K562 (cell line): Measurements from ENCODE around the gene COG6. TPM values are rescaled to one million over a fixed set of nuclear protein-coding genes. Genes with fewer than 3 reads are reported as not detected.

Experiments used
- EP300 ChIP-seq: IDR thresholded peaks from 2 replicates; pipeline ENCODE4 v1.6.1; 2012; ENCODE audit warnings: low read length, improper control_type of control experiment
- PHTF2 ChIP-seq: fragments of 250-450 bp; sonication (Bioruptor Pico); IDR thresholded peaks from 2 replicates; pipeline ENCODE4 v1.5.0; 2021; ENCODE audit warnings: mild to moderate bottlenecking
- TAF15 ChIP-seq: fragments of 200-400 bp; formaldehyde crosslinking; IDR thresholded peaks from 2 replicates; pipeline ENCODE4 v1.6.1; 2017; ENCODE audit warnings: mild to moderate bottlenecking, low read depth, low read length, moderate library complexity
- ZNF217 ChIP-seq: sonication (generic); formaldehyde crosslinking; IDR thresholded peaks from 2 replicates; pipeline ENCODE4 v1.8.0; 2022; ENCODE audit warnings: mild to moderate bottlenecking, missing genetic modification reagents
- polyA plus RNA-seq, 8 experiments: library from polyadenylated mRNA; depleted of rRNA in 4 of 8; stranded (reverse) in 5 of 8; unstranded in 3 of 8; fragments of >200 nt; fragmentation: Nextera tagmentation in 2 of 8; fragmentation: Illumina TruSeq in 1 of 8; extraction: Ambion mirVana in 2 of 8; extraction: Trizol in 1 of 8; gene quantifications; 2 replicates each; pipeline versions ENCODE4 v1.2.1 to v1.2.3, GENCODE V29; 2011 to 2014; ENCODE audit warnings: inconsistent platforms in 1 of 8, missing spikeins in 1 of 8
- total RNA-seq, 7 experiments: library from RNA; depleted of rRNA in 6 of 7; stranded (reverse); fragments of >200 nt in 6 of 7; fragmentation: Illumina TruSeq in 2 of 7; extraction: Trizol in 2 of 7; gene quantifications; 2 replicates each; pipeline versions ENCODE4 v1.2.1 to v1.2.3, GENCODE V29; 2011 to 2021; ENCODE audit warnings: low replicate concordance in 1 of 7
- TF ChIP-seq, protein P1 (sequence below): fragments of 200-600 bp; sonication (generic); IDR thresholded peaks from one replicate; pipeline ENCODE4 v1.6.1; 2012; ENCODE audit warnings: mild to moderate bottlenecking, low read depth, low read length, inconsistent platforms
- TF ChIP-seq, protein P2 (sequence below), 3 experiments: fragments of 200-800 bp in 1 of 3; fragments of 250-450 bp in 1 of 3; fragments of 450-650 bp in 1 of 3; sonication (Bioruptor Pico) in 1 of 3; sonication (Bioruptor generic) in 1 of 3; formaldehyde crosslinking in 1 of 3; IDR thresholded peaks; 2 replicates each; pipeline versions ENCODE4 v1.6.1 to v1.8.0; 2016 to 2022; ENCODE audit warnings: mild to moderate bottlenecking in 2 of 3, missing genetic modification characterization in 2 of 3, missing compliant biosample characterization in 1 of 3, moderate library complexity in 1 of 3
- TF ChIP-seq, protein P3 (sequence below): fragments of 450-650 bp; IDR thresholded peaks from 2 replicates; pipeline ENCODE4 v1.6.1; 2014; ENCODE audit warnings: low read depth, mild to moderate bottlenecking, moderate library complexity, borderline replicate concordance
- TF ChIP-seq, protein P4 (sequence below): fragments of 250-450 bp; sonication (Bioruptor Pico); IDR thresholded peaks from 2 replicates; pipeline ENCODE4 v1.8.0; 2021; ENCODE audit warnings: borderline replicate concordance, mild to moderate bottlenecking, moderate library complexity; ENCODE audit not compliant: poor library complexity, severe bottlenecking

The COG6 gene
- total and polyA plus RNA-seq, 9 of the 15 experiments (the other 6 are each of a cell fraction or from before 2014, with no cell fraction given), result 2.6 to 20.9 (median 9.6) TPM

DNA sequence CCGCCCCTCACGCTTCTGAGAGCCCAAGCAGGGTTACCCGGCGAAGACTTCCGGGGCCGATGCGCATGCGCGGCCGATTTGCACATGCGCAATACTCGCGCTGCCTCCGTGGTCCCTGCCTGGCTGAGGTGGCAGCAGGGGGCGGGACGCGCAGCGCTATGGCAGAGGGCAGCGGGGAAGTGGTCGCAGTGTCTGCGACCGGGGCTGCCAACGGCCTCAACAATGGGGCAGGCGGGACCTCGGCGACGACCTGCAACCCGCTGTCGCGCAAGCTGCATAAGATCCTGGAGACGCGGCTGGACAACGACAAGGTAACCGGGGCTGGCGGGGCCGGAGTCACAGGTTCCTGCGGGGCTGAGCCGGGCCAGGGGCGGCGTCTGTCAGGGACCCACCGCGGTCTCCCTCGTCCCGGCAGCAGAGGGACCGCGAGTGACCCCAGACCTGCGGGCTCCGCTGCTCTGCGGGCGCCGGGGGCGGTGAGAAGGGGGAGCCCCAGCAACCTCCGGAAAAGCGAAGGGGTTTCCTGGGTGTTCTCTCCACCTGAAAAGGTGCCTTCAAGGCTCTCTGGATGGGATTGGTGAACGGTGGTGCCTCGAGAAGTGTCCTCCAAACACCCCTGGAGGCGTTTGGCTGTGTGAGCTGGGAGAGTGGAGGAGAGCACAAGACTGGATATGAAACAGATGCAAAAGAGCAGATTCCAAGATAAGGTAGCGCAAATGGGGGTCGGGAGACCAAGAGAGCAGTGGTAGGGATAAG lies at the start of gene COG6 (continued):
- TF ChIP-seq, protein P1, sequence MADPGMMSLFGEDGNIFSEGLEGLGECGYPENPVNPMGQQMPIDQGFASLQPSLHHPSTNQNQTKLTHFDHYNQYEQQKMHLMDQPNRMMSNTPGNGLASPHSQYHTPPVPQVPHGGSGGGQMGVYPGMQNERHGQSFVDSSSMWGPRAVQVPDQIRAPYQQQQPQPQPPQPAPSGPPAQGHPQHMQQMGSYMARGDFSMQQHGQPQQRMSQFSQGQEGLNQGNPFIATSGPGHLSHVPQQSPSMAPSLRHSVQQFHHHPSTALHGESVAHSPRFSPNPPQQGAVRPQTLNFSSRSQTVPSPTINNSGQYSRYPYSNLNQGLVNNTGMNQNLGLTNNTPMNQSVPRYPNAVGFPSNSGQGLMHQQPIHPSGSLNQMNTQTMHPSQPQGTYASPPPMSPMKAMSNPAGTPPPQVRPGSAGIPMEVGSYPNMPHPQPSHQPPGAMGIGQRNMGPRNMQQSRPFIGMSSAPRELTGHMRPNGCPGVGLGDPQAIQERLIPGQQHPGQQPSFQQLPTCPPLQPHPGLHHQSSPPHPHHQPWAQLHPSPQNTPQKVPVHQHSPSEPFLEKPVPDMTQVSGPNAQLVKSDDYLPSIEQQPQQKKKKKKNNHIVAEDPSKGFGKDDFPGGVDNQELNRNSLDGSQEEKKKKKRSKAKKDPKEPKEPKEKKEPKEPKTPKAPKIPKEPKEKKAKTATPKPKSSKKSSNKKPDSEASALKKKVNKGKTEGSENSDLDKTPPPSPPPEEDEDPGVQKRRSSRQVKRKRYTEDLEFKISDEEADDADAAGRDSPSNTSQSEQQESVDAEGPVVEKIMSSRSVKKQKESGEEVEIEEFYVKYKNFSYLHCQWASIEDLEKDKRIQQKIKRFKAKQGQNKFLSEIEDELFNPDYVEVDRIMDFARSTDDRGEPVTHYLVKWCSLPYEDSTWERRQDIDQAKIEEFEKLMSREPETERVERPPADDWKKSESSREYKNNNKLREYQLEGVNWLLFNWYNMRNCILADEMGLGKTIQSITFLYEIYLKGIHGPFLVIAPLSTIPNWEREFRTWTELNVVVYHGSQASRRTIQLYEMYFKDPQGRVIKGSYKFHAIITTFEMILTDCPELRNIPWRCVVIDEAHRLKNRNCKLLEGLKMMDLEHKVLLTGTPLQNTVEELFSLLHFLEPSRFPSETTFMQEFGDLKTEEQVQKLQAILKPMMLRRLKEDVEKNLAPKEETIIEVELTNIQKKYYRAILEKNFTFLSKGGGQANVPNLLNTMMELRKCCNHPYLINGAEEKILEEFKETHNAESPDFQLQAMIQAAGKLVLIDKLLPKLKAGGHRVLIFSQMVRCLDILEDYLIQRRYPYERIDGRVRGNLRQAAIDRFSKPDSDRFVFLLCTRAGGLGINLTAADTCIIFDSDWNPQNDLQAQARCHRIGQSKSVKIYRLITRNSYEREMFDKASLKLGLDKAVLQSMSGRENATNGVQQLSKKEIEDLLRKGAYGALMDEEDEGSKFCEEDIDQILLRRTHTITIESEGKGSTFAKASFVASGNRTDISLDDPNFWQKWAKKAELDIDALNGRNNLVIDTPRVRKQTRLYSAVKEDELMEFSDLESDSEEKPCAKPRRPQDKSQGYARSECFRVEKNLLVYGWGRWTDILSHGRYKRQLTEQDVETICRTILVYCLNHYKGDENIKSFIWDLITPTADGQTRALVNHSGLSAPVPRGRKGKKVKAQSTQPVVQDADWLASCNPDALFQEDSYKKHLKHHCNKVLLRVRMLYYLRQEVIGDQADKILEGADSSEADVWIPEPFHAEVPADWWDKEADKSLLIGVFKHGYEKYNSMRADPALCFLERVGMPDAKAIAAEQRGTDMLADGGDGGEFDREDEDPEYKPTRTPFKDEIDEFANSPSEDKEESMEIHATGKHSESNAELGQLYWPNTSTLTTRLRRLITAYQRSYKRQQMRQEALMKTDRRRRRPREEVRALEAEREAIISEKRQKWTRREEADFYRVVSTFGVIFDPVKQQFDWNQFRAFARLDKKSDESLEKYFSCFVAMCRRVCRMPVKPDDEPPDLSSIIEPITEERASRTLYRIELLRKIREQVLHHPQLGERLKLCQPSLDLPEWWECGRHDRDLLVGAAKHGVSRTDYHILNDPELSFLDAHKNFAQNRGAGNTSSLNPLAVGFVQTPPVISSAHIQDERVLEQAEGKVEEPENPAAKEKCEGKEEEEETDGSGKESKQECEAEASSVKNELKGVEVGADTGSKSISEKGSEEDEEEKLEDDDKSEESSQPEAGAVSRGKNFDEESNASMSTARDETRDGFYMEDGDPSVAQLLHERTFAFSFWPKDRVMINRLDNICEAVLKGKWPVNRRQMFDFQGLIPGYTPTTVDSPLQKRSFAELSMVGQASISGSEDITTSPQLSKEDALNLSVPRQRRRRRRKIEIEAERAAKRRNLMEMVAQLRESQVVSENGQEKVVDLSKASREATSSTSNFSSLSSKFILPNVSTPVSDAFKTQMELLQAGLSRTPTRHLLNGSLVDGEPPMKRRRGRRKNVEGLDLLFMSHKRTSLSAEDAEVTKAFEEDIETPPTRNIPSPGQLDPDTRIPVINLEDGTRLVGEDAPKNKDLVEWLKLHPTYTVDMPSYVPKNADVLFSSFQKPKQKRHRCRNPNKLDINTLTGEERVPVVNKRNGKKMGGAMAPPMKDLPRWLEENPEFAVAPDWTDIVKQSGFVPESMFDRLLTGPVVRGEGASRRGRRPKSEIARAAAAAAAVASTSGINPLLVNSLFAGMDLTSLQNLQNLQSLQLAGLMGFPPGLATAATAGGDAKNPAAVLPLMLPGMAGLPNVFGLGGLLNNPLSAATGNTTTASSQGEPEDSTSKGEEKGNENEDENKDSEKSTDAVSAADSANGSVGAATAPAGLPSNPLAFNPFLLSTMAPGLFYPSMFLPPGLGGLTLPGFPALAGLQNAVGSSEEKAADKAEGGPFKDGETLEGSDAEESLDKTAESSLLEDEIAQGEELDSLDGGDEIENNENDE, result no peak
- TF ChIP-seq EP300 (no peak), ZNF217 (CRISPR knock-in tag) (no peak), PHTF2 (CRISPR knock-in tag) (no peak), TAF15 (no peak)
- TF ChIP-seq, protein P2, sequence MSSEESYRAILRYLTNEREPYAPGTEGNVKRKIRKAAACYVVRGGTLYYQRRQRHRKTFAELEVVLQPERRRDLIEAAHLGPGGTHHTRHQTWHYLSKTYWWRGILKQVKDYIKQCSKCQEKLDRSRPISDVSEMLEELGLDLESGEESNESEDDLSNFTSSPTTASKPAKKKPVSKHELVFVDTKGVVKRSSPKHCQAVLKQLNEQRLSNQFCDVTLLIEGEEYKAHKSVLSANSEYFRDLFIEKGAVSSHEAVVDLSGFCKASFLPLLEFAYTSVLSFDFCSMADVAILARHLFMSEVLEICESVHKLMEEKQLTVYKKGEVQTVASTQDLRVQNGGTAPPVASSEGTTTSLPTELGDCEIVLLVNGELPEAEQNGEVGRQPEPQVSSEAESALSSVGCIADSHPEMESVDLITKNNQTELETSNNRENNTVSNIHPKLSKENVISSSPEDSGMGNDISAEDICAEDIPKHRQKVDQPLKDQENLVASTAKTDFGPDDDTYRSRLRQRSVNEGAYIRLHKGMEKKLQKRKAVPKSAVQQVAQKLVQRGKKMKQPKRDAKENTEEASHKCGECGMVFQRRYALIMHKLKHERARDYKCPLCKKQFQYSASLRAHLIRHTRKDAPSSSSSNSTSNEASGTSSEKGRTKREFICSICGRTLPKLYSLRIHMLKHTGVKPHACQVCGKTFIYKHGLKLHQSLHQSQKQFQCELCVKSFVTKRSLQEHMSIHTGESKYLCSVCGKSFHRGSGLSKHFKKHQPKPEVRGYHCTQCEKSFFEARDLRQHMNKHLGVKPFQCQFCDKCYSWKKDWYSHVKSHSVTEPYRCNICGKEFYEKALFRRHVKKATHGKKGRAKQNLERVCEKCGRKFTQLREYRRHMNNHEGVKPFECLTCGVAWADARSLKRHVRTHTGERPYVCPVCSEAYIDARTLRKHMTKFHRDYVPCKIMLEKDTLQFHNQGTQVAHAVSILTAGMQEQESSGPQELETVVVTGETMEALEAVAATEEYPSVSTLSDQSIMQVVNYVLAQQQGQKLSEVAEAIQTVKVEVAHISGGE (CRISPR knock-in tag; IDR thresholded peaks at IDR 0.05), result no peak
- TF ChIP-seq, protein P3, sequence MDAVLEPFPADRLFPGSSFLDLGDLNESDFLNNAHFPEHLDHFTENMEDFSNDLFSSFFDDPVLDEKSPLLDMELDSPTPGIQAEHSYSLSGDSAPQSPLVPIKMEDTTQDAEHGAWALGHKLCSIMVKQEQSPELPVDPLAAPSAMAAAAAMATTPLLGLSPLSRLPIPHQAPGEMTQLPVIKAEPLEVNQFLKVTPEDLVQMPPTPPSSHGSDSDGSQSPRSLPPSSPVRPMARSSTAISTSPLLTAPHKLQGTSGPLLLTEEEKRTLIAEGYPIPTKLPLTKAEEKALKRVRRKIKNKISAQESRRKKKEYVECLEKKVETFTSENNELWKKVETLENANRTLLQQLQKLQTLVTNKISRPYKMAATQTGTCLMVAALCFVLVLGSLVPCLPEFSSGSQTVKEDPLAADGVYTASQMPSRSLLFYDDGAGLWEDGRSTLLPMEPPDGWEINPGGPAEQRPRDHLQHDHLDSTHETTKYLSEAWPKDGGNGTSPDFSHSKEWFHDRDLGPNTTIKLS, result 0 out of 2 replicates have a peak, but pooled peaks have one; percentile 57
- TF ChIP-seq, protein P4, sequence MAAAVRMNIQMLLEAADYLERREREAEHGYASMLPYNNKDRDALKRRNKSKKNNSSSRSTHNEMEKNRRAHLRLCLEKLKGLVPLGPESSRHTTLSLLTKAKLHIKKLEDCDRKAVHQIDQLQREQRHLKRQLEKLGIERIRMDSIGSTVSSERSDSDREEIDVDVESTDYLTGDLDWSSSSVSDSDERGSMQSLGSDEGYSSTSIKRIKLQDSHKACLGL (CRISPR knock-in tag), result no peak
